NK-92 (cell line): ENCODE measurements around the gene INSC.

Experiments
- DNase-seq: peaks from one replicate; lab custom pipeline; 2025; ENCODE audit not compliant: unreplicated experiment; lab: John Stamatoyannopoulos, UW

Gene INSC

DNA sequence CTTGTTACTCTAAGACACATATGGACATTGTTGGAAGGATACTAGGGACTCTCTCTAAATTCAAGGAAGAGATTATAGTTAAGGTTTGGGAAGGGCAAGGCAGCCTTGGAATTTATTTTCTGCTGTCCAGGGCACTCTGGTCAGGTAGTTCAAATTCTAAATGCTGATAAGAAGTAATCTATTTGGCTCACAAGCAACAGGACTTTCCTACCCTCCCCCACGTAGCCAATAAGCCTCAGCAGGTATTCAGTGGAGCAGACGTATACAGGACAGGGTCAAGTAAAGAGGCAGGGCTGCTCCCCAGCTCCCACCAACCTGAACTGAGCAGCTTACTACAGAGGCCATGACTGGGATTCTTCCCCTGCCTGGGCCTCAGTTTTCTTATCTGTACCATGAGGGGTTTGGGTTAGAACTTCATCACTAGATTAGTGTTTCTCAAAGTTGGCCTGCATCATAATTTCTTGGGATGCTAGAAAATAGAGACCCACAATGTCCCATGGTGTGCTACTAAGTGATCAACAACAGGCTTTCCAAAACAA is 6.1 kb upstream of the INSC start:
- DNase-seq: no peak

DNA sequence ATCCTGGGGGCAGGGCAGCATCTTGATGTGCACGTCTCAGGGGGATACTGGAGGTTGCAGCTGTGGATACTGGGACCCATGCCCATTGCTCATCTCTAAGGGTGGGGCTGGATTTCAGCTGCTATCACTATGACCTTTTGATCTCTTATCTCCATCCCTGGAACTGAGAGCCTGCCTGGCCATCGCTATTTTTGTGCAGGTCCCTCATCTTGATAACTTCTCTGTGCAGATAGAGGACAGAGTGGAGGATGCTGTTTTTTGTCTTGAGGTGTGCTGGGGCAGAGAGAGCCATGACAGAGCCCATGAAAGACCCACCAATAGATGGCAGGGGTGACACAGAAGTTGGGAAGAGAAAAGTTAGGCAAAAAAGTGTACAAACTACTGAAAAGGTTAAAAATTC is 5.1 kb upstream of the INSC start:
- DNase-seq: no peak

- DNase-seq: no peak
Observed at GRCh38 chr11:15111215-15111614, 3.5 kb upstream of the INSC start.

- no peak for DNase-seq
Observed at GRCh38 chr11:15112131-15112541, 2.6 kb upstream of the INSC start.

GRCh38 chr11:15113381-15113780 is 1.3 kb upstream of the INSC start:
- DNase-seq: no peak

GRCh38 chr11:15115686-15116085 is 963 bp downstream of the INSC start:
- DNase-seq: no peak

DNA sequence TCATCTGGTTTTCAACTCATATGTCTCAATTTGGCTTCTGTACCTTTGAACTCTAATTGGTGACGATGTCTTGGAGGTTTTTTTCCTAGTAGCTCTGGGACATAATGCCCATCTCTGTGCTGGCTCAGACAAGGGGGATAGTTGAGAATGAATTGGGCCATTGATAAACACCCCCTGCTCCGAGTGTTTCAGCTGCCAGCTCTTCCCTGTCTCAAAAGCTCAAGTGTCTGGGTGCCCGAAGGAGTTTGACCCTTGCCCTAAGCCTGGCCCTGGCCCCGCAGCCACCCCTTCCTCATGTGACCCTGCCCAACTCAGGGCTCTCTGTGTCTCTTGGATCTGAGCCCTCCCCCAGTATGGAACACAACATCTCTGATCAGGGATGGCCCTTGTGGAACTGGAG is 3.0 kb downstream of the INSC start:
- no peak for DNase-seq

DNA sequence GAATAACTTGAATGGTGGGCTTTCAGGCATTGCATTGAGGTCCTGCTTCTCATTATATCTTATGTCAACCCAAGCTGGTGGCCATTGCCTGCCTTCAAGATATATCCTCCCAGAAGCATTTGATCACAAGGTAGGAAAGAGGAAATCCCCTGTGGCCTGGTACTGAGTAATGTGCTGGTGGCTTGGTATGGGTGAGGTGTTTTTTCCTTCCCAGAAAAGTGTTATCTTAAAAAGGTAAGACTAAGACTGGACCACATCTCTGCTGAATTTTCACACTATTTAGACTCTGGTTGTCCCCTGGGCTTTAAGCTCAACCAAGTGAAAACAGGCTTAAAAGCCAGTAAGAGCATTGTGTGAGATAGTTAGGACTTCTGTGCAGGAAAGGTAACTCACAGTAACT is 3.7 kb downstream of the INSC start:
- DNase-seq: no peak

DNA sequence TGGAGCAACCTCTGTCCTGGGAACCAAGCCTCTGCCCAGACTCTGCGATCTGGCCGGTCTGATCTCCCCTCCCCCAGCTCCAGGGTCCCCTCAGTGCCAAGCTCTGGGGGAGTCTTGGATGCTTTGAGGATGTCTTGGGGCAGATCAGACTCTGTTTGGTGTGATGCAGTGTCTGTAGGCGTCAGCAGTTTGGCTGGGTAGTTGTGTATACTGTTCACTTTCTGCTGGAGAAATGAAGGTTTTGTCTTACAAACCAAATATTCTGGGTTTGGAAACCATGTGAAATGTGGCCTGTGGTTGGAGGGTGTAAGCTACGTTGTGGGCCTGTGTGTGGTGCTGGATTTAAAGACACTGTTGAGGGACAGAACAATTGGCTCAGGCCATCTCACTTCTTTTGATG is 4.6 kb downstream of the INSC start:
- DNase-seq: no peak

- no peak for DNase-seq
Observed at GRCh38 chr11:15119826-15120225, 5.1 kb downstream of the INSC start.

DNA sequence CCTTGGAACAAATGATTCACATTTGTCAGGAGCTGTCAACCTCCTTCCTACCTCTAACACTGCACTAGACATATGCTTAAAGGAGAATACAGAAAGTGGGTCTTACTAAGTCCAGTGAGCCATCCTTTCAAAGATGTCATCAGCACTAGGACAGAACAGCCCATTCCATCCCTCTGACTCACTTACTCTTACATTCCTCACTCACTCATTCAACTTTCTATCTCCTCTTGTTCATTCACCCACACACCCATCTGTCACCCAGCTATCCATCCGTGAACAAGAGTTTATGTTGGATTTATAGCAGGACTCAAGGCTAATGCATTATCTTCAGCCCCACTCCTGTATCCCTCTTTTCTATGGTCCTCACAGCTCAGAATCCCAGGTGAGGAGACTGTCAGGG is 9.1 kb downstream of the INSC start:
- no peak for DNase-seq

DNA sequence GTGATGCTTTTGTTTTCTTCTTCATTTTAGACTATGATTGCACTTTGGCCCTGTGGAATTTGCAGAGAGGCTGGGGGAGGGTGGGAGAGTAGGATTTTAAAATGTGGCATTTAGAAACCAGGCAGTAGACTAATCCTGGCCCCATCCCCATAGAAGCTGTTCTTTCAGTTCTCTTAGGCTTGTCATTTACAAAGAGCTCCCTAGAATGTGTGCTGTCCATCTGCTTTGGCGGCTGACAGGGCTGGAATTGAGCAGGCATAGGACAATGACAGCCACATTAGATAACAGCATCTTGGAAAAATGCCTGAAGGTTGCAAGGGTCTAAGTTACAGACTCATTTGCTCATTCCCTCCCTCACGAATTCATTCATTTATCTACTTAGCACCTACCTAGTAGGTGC is 9.8 kb downstream of the INSC start:
- no peak for DNase-seq

- no peak for DNase-seq
Observed at GRCh38 chr11:15127341-15127740, 12.6 kb downstream of the INSC start.

DNA sequence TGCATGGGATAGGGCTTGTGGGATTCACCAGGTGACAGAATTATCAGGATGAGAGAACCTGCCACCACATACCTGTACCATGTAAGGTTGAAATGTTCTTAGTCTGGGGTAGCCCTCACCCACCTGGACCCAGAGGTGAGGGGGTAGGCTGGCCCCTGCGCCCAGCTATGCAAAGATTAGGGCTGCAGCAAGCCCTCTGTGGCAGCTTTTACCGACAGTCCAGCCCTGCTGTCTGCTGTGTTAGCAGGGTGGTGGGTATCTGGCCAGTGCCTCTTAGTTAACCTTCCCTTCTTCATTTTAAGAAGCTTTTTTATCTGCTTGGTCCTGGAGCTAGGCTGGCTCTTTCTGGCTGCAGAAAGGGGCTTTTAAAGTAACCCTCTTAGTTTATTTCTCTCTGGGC is 13.9 kb downstream of the INSC start:
- no peak for DNase-seq

DNA sequence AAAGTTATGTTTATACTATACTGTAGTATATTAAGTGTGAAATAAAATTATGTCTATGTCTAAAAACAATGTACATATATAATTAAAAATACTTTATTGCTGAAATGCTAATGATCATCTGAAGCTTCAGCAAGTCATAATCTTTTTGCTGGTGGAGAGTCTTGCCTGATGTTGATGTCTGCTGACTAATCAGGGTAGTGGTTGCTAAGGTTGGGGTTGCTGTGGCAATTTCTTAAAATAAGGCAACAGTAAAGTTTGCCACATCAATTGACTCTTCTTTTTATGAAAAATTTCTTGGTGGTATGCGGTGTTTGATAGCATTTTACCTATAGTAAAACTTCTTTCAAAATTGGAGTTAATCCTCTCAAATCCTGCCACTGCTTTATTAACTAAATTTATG is 21.4 kb downstream of the INSC start:
- no peak for DNase-seq

- DNase-seq: no peak
Observed at GRCh38 chr11:15139096-15139770, 24.5 kb downstream of the INSC start.

- no peak for DNase-seq
Observed at GRCh38 chr11:15139958-15140659, 25.4 kb downstream of the INSC start.

GRCh38 chr11:15141381-15141780 is 26.7 kb downstream of the INSC start:
- DNase-seq: no peak

GRCh38 chr11:15142838-15143237 is 28.1 kb downstream of the INSC start:
- DNase-seq: no peak

DNA sequence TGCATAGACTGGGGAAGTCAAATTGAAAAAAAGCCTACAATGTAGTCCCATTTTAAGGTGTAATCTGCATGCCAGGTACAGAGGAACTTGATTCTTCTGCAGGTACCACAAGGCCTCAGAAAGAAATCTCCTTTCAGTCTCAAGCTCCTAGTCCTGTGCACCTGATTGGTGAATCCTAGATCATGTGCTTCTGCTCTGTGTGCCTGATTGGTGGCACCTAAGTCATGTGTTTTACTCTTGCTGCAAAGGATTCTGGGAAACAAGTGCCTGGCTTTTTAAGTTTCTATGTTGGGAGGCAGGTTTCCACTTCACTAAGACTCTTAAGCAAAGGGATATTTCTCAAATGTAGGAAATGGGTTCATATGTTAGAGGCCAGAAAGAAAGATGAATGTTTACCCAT is 29.1 kb downstream of the INSC start:
- DNase-seq: no peak

GRCh38 chr11:15144347-15144746 is 29.6 kb downstream of the INSC start:
- no peak for DNase-seq

DNA sequence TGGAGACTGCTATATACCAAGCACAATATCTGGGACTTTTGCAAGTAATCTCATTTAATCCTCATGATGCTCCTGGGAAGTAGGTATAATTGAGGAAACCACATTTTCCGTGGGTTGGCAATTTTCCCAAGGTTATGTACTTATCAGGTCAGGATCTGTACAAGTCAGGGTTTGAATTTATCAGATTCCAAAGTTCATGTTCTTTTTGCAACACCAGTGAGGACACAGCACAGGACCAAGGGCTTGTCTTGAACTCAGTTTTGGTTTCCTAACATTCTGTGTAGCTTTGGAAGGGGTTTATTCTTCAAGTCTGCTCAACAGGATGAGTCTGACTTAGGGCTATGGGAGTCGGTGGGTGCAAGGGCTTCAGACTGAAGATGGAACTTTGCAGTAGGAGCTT is 30.4 kb downstream of the INSC start:
- no peak for DNase-seq

GRCh38 chr11:15145615-15146014 is 30.9 kb downstream of the INSC start:
- DNase-seq: no peak
